NCI-H2107 treated with DMSO at 0.1 percent for 48 hours (cell line): ENCODE data around the gene COBL.

ENCODE experiments used
- DNase-seq: peaks from one replicate; lab custom pipeline; 2025; ENCODE audit not compliant: unreplicated experiment; lab: John Stamatoyannopoulos, UW

Gene COBL

GRCh38 chr7:51326656-51327286, 10.2 kb upstream of the COBL start:
- DNase-seq: no peak

DNA sequence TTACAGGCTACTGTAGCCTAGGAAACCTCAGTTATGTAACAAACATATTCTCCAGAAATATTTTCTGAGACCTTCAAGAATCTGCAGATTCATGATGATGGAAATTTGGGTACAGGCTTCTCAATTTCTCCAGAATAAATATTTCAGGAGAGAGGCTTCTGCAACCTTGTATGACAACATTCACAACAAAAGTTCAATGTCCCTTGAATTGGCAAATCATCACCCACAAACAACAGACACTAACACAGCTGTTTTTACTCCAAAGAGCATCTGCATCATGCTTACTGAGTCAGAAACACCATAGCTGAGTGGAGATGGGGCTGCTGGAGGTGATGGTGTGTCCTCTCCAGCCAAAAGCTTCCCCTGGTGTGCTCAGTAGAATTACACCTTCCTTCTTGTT, 9.3 kb upstream of the COBL start:
- DNase-seq: no peak

GRCh38 chr7:51325261-51325676, 8.7 kb upstream of the COBL start:
- DNase-seq: no peak

DNA sequence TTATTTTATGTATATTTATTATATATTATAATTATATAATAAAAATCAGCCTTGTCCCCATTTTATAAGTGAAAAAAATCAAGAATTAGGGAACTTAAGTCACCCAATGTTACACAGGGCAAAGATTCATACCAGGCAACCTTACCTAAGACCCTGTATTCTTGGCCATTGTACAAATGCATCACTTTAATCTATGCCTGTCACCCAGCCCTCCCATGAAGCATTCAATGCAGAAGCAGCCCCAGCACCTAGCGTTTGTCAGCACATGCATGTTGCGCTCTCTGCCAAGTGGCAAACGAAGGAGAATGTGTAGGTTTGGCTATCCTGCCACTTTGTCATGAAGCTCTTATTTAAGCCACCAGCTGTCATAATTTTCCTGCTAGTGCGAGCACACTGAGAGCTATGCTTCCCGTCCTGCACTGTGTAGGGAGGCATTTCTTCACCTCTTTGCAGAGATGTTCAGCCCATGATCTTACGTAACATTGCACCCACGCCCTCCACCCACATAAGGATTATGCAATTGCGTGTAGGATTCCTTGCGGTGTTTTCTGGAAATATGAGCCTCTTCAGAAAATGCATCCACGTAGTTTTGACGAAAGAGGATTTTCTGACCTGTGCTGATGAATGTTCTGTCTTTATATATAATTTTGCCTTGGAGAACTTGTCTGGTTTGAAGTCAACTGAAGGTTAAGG, 7.7 kb upstream of the COBL start:
- no peak for DNase-seq

DNA sequence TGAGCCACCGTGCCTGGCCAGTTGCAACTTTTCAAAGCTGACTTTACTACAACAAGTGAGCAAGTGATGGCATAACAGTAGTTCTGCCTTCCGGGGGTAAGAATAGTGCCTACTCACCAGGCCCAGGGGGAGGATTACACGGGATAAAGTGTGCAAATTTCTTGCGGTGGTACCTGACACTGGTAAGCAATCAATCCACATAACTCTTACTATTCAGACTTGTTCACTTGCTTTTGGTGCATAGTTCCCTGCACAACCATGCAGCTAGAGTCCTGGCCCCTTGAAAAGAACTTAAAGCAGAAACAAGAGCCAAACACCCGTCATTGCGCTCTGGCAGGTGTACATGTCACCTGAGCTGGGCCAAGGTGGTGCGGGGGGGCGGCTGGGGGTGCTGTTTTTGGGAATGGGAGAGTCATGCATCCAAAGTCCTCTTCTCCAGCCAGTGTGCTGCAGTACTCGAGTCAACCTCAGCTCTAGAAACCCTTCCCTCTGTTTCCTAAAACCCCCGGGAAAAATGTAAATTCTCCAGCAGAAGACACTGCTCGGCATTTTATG, 5.4 kb upstream of the COBL start:
- peak; percentile 88 for DNase-seq

DNA sequence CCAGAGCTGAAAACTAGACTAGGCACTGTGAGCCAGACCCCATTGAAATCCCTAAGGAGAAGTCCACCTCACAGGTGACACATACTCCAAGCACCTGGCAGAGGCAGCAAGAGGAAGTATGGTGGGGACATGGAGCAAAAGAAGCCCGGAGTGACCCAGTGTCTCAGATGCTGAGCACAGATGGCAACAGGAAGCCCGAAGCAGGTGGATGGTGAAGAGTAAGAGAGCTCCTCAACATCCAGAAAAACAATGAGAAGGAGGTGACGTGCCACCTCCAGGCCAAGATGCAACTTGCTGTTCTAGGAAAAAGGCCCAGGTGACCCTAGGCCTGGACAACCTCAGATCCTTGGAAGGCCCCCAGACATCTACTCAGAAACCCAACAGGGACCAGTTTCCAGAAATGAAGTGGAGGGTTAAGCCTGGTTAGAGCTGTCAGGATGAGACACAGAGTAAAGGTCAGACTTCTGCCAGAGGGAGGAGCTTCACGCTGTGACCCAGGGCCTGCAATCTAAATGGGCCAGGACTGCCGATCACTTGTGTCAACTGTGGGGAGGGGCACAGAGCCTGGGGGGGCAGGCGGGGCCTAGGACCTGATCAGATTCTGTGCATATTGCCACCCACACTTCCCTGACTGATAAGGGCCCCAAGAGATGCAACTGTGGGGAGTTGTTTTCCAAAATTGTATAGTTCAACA, 2.4 kb upstream of the COBL start:
- no peak for DNase-seq

GRCh38 chr7:51318001-51318400, 1.4 kb upstream of the COBL start:
- no peak for DNase-seq

DNA sequence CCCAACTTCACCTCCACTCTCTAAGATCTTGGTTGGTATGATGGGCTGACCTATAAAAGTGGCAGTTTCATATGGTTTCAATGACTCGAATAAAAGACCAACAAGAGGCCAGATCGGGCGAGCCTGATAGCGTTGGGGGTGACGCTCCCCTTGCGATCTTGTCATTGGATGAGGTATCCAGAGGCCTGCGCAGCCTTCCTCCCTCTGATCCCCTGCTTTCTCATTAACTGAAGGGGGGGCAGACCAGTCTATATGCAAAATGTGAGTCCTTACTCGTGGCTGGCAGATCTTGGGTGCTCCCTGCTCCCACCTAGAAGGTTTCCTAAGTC, 937 bp upstream of the COBL start:
- no peak for DNase-seq

DNA sequence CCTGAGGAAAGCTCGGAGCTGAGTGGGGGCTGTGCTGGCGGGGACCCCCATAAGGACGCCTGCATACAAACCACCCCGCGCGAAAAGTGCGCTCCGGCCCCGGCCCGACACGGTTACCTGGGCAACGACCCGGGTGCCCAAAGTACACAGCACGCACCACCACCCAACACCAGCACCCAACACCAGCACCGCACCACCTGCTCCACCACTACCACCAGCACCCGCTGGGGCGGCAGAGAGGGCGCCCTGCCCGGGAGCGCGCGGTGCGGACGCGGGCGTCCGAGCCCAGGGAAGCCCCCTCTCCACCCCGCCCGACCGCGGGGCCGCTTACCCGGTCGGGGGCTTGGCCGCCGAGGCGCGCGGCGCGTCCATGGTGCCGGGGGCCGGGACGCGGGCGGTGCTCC, 345 bp downstream of the COBL start:
- no peak for DNase-seq

- DNase-seq: no peak
Observed at GRCh38 chr7:51315393-51316261, 982 bp downstream of the COBL start.

- peak; percentile 77 for DNase-seq
Observed at GRCh38 chr7:51314726-51315125, 1.9 kb downstream of the COBL start.

- DNase-seq: no peak
Observed at GRCh38 chr7:51313738-51314425, 2.7 kb downstream of the COBL start.

DNA sequence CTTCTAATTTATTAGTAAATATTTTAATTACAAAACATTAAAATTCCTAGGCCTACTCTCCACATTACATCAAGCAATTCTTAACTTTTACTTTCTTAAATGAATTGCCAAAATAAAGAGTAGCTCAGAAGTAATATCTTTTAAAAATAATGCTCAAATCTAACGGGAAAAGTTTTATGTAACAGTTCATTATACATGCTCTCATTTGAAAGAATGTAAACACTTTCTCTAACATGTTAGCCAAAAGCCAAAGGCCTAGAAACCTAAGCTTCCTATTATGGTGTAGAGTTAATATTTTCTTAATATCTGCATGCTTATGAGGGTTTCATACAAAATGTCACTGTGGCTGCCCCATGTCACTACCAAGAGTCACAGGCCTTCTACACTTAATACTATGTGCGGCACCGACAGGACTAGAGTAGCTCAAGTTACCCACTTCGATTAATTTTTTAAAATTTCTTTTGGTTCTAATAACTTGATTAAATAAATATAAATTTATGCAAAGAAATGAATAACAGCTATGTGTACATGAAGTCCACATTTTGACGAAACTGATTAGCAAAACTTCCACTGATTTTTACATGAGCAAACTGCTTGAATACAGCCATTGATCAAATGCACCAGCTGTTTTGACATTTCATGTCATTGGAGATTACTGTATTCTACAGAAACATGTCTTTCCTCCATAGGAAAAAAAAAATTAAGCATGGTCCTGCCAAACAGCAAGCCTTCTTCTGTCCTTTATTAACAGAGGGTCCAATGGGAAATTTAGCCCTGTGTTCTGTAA, 3.5 kb downstream of the COBL start:
- no peak for DNase-seq

GRCh38 chr7:51311166-51311565, 5.4 kb downstream of the COBL start:
- no peak for DNase-seq

GRCh38 chr7:51310131-51310583, 6.5 kb downstream of the COBL start:
- peak; percentile 71 for DNase-seq

GRCh38 chr7:51309361-51310130, 7.1 kb downstream of the COBL start:
- DNase-seq: no peak

DNA sequence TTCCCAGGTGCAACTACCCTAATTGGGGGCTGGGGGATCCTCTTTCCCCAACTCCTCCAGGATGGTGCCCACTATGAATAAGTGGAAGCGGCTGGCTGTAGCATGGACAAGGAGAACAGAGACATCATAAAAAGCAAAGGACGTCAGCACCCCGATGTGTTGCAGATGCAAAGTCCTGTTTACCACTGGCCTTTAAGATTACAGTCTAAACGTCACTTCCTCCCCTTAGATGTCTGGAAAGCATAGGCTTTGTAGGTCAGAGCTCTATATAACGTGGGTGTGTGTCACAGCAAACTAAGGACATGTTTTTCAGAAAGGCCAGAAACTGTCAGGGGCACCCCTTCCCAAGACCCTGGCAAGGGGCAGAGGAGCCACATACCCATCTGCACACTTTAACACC, 7.9 kb downstream of the COBL start:
- no peak for DNase-seq

- no peak for DNase-seq
Observed at GRCh38 chr7:51308265-51308664, 8.3 kb downstream of the COBL start.

DNA sequence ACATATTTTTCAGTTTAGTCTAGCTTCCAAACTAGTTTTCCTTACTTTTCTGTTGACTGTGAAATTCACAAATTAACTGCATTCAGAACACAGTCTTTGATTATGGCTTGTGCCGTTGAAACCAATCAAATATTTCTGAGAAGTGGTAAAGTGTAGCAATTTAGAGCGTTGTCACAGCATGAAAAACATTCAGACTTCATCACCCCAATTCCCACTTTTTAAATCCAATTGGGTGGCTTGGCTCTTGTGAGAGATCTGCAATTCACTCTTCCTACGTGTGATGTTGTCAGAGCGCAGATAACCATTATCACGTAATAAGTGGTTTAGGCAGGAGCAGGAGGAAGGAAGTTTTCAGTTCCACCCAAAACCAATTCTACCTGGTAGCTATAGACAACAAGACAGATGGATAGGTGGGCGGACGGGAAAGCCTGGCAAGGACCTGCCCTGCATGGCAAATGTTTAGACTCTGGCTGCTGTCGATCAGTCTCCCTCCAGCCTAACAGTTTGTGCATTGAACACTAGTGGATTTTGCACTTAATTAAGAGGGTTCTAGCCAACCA, 8.9 kb downstream of the COBL start:
- DNase-seq: no peak
